Inflammatory macrophage treated with lipopolysaccharide for 1 hour (primary cell): ENCODE results near the gene STAT3.
"Not testable (repeated sequence)": the region's sequence is repeated elsewhere in the genome, so short reads cannot be mapped to it uniquely, and the experiment has no call there.

Source experiments
- DNase-seq, 2 donors: peaks; one replicate each; pipeline ENCODE4 v3.0.0-alpha.2; 2020 to 2022

STAT3 gene

DNA sequence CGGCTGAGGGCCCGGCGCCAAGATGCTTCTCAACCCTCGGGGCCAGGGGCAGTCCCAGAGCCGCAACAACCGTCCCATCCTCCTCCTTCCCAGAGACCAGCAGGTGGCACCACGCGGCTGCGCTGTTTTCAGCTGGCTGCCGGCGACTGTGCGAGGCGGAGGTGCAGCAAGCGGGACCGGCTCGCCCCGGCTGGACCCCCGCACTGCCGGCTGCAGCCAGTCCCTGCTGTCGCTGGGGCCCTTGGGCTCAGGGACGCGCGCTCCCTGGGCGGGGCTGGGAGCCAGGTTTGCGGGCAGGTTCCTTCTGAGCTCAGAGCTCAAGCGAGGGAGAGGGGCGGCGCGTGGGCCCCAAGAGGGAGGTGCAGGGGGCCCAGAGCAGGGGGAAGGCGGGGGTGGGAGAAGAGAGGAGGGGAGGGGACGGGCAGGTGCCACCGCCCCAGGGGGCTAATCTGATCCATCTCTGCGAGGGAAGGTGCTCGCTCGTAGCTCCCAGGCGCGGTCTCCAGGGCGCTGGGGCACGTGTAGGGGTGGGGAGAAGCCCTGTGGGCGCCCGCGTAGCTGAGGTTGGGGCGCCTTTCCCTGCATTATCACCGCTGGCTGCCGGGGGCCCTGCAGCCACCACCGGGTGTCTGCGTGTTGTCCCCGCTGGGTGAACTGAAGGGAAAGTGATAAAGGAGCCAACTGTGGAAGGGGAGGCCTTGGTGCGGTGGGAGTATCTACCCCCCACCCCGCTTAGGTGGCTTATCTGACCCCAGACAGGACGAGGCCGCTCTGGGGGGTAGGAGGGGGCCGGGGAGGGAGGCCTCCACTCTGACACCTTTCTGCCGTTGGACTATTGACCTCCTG is 75.7 kb downstream of the STAT3 start:
- peak; percentile 47 to 51 for DNase-seq

DNA sequence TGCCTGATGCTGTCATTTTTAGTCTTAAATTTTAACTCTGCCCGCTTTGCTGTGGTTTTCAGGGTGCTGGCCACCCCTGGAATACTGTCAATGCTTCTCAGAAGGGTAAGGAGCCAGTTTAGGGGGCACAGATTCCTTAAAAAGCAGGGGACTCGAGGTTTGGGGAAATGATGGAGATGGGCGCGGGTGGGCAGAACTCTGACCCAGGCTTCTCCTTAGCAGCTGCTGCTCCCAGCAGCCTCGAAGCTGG is 76.3 kb downstream of the STAT3 start:
- DNase-seq: no peak

DNA sequence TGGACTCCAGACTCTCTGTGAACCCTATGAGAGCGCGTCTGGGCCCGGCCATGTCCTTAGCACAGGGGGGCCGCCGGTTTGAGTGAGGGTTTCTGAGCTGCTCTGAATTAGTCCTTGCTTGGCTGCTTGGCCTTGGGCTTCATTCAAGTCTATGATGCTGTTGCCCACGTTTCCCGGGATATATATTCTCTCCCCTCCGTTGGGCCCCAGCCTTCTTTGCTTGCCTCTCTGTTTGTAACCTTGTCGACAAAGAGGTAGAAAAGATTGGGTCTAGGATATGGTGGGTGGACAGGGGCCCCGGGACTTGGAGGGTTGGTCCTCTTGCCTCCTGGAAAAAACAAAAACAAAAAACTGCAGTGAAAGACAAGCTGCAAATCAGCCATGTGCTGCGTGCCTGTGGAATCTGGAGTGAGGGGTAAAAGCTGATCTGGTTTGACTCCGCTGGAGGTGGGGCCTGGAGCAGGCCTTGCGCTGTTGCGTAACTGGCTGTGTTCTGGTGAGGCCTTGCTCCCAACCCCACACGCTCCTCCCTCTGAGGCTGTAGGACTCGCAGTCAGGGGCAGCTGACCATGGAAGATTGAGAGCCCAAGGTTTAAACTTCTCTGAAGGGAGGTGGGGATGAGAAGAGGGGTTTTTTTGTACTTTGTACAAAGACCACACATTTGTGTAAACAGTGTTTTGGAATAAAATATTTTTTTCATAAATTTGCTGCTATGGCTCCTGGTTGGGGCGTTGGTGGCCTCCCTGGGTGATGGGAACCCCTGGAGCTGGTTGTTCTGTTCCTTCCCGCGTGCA is 76.8 kb downstream of the STAT3 start:
- DNase-seq: peak; percentile 68 to 76

DNA sequence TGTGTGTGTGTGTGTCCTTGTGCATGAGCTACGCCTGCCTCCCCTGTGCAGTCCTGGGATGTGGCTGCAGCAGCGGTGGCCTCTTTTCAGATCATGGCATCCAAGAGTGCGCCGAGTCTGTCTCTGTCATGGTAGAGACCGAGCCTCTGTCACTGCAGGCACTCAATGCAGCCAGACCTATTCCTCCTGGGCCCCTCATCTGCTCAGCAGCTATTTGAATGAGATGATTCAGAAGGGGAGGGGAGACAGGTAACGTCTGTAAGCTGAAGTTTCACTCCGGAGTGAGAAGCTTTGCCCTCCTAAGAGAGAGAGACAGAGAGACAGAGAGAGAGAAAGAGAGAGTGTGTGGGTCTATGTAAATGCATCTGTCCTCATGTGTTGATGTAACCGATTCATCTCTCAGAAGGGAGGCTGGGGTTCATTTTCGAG is 77.4 kb downstream of the STAT3 start:
- no peak for DNase-seq

DNA sequence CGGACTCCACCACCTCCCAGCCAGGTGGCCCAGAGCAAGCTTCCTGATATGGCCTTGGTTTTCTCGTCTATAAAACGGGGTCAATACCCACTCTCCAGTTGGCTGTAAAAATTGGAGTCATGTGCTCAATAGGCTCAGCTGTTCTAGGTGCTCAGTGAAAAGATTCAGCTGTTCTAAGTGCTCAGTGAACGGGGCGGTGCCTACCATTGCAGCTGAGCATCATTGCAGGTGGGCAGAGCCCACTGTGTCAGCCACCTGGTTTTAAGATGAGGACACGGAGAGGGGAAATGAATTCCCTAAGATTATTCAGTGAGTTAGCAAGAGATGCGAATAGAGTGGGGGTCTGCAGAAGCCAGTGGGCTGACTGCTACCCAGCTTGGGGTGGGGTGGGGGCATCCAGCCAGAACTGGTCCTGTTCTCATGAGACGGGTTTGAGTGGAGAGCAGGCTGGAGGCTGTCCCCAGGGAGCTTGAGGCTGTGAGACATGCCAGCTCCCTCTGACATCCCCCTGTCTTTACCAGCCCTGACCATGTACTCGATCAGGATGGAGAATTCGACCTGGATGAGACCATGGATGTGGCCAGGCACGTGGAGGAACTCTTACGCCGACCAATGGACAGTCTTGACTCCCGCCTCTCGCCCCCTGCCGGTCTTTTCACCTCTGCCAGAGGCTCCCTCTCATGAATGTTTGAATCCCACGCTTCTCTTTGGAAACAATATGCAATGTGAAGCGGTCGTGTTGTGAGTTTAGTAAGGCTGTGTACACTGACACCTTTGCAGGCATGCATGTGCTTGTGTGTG is 78.1 kb downstream of the STAT3 start:
- DNase-seq: no peak

DNA sequence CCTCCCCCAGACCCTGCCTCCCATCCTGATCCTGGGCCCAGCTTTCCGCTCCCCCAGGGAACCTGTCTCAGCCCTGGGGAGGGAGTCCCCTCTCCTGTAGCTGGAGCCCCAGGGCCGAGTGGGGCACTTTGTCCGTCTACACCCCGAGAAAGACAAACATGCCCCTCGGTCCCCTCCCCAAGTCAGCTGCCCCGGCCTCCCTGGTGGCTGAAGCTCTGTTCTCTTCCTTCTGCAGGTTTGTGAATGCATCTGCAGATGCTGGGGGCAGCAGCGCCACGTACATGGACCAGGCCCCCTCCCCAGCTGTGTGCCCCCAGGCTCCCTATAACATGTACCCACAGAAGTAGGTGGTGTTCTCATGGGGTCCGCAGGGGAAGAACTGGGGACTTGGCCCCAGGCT is 79.1 kb downstream of the STAT3 start:
- no peak for DNase-seq

DNA sequence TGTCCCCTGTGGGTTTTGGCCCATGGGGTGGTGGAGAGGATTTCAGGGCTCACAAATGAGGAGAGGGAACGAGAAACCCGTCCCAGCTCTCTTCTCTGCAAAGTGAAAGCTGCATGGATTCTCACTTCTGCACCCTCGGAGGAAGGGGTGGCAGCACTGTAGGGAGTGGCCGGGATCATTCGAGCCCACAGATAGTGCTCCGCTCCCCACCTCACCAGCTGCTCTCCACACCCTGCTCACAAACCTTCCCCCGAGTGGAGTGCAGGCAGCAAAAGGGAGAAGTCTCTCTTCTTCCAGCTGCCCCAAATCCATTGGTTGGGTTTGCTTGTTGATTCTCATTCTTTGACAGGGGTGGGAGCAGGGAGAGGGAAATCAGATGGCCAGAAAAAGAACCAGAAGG is 79.8 kb downstream of the STAT3 start:
- DNase-seq: no peak

DNA sequence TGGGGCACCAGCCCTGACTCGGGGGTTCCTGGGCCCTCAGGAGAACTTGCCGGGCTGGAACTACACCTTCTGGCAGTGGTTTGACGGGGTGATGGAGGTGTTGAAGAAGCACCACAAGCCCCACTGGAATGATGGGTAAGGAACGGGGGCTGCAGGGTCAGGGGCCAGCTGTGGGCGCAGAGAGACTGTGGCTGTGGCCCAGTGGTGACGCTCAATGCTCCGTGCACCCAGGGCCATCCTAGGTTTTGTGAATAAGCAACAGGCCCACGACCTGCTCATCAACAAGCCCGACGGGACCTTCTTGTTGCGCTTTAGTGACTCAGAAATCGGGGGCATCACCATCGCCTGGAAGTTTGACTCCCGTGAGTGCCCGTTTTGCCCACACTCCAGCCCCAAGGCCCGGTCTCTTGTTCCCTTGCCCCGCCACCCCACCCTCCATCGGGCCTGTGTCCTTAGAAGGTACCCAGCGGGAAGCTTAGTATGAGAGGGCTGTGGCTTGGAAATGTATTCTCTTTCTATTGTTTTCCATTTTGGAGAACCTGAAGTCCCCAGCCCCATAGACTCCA is 80.8 kb downstream of the STAT3 start:
- DNase-seq: no peak

DNA sequence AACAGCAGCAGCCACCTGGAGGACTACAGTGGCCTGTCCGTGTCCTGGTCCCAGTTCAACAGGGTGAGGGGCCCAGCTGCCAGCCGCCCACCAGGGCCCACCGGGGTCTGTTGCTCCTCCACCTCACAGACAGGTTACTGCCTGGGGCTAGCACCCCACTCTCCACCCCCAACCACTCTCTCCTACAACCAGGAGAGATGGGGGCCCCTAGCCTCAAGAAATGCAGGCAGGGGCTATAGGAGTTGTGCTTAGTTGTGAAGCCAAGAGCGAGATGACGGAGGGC is 81.9 kb downstream of the STAT3 start:
- no peak for DNase-seq

DNA sequence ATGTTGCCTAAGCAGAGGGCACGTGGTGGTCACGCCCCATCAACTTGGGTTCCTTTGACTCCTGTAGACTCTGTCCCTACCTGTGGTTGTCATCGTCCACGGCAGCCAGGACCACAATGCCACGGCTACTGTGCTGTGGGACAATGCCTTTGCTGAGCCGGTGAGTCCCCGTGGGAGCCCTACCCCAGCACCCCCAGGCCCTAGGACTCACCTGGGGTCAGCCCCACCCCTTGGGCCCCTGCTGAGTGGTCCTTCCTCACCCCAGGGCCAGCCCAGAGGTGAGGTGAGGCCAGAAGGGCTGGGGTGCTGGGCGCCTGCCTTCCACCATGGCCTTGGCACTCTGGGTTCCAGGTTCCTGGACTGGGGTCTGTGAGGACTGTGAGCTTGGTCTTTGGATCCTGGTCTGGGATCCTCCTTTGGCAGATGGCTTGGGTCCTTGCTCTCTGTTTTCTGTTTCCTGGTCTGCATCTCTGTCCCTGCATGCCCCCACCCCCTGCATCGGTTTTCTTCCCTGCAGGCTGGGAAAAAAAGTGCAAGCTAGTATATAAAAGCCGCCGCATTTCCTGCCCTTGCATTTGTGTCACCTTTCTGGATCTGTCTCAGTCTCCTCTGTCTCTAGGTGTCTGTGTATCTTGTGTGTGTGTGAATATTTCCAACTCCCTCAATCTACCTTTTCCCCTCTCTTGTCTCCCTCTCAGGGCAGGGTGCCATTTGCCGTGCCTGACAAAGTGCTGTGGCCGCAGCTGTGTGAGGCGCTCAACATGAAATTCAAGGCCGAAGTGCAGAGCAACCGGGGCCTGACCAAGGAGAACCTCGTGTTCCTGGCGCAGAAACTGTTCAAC is 82.5 kb downstream of the STAT3 start:
- no peak for DNase-seq

DNA sequence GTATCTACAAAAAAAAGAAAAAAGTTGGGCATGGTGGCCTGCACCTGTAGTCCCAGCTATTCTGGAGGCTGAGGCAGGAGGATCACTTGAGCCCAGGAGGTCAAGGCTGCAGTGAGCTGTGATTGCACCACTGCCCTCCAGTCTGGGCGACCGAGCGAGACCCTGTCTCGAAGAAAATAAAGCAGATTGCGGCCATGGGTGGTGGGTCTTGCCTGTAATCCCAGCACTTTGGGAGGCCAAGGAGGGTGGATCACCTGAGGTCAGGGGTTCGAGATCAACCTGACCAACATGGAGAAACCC is 83.3 kb downstream of the STAT3 start:
- DNase-seq: not testable (repeated sequence)

DNA sequence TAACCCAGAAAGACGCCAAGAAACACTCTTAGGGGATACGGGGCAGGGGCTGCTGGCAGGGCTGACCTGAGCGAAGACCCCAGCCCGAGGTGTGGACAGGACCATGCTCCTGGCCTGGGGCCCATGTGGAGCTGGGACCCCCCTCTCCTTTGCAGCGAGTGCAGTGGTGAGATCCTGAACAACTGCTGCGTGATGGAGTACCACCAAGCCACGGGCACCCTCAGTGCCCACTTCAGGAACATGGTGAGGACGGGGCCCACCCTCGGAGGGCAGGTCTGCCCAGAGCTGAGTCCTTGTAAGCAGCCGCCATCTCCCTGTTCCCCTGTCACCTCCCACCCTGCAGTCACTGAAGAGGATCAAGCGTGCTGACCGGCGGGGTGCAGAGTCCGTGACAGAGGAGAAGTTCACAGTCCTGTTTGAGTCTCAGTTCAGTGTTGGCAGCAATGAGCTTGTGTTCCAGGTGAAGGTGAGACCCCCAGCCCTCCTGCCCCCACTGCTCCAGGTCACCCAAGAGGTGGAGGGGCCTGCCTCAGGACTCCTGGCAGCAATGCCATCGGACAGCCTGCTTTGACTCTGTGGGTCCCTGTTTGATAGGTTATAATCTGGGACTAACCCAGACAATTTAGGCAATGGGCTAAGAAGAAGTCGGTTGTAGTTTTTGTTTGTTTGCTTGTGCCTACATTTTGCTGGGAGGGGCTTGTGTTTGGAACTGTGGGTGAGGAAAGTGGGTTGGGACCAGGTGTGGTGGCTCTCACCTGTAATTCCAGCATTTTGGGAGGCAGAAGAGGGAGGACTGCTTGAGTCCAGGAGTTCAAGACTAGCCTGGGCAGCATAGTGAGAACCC is 83.8 kb downstream of the STAT3 start:
- DNase-seq: no peak

DNA sequence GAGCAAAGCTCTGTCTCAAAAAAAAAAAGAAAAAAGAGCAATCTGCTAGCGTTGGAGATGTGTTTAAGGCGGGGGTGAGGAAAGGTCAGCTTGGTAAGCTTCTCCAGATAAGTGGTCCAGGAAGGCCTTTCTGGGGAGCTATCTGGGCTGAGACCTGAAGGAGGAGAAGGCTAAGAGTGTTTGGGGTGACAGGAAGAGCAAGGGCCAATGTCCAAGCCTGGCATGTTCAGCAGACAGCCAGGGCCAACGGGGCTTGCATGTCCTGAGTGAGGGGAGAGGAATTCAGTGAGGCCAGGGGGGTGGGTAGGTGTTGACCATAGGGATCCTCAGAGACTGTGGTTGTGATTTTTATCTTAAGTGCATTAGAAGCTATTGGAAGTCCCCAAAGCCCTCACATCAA is 84.5 kb downstream of the STAT3 start:
- DNase-seq: no peak

DNA sequence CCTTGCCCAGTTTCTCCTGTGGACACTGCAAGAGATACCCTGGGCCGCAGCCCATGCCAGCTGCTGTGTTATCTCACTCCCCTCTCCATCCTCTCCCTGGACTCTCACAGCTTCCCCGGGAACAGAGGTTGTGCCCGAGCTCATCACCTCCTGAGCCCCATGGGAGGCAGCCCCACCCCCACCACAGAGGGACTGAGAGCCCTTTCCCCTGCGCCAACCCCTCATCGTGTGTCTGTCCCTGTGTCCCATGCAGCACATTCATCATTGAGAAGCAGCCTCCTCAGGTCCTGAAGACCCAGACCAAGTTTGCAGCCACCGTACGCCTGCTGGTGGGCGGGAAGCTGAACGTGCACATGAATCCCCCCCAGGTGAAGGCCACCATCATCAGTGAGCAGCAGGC is 87.2 kb downstream of the STAT3 start:
- DNase-seq: no peak

DNA sequence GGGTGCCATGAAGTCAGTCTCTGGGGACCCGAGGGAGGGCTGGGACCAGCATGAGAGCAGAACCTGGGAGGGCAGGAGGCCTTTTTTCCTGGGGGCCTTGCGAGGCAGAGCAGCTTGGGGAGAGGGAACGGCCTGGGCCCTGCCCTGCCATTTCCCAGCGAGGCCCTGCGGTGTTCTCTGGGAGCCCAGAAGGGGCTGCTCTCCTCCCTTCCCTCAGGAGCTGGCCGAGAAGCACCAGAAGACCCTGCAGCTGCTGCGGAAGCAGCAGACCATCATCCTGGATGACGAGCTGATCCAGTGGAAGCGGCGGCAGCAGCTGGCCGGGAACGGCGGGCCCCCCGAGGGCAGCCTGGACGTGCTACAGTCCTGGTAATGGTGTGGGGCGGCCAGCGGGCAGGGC is 88.3 kb downstream of the STAT3 start:
- not testable (repeated sequence) for DNase-seq

DNA sequence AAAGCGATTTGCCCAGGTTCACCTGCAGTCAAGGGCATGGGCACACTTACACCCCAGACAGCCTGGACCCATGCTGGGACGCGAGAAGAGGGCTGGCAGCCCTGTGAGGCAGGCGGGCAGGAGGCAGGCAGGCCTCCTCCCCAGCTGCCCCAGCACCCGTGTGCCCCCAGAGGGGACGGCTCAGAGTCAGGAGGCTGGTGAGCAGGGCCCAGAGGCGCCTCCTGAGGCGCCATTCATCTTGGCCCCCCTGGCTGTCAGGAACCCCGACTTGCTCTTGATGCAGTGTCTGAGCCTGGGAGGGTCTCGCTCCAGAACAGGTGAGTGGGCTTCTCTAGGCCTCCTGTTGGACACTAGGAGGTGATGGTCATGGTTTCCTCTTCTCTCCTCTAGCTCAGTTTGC is 88.9 kb downstream of the STAT3 start:
- DNase-seq: not testable (repeated sequence)

DNA sequence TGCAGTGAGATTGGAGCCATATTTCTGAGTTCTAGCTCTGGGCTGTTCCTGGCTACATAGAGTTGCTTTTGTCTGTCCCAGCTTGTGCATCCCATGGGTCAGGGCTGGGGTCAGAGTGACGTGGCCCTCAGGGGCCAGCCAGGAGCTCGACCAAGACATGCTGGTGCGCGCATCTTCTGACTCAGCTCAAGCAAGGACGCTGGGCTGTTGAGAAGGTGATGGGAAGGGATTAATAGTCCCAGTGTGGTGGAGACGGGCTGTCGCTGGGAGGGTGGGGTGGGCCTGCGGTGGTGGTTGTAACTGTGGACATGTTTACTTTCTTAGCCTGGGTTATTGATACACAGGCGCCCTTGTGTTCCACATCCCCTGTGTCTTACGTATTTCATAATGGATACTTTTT is 90.5 kb downstream of the STAT3 start:
- DNase-seq: not testable (repeated sequence)

DNA sequence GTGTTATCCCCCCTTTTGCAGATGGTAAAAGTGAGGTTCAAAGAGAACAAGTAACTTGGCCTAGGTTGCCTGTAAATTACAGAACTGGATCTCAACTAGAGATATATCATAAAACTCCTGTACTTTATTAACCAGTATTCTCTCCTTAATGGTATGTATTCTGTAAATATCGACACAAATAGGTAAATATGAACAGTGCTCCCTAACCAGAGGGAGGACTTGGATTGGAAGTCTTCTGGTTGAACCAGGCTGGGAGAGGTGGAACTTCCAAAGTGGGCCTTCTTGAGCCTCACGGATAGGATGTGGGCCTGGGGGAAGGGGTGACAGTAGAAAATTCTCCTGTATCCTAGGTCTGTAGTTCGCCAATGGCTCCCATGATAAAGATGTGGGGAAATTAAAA is 92.2 kb downstream of the STAT3 start:
- DNase-seq: no peak

DNA sequence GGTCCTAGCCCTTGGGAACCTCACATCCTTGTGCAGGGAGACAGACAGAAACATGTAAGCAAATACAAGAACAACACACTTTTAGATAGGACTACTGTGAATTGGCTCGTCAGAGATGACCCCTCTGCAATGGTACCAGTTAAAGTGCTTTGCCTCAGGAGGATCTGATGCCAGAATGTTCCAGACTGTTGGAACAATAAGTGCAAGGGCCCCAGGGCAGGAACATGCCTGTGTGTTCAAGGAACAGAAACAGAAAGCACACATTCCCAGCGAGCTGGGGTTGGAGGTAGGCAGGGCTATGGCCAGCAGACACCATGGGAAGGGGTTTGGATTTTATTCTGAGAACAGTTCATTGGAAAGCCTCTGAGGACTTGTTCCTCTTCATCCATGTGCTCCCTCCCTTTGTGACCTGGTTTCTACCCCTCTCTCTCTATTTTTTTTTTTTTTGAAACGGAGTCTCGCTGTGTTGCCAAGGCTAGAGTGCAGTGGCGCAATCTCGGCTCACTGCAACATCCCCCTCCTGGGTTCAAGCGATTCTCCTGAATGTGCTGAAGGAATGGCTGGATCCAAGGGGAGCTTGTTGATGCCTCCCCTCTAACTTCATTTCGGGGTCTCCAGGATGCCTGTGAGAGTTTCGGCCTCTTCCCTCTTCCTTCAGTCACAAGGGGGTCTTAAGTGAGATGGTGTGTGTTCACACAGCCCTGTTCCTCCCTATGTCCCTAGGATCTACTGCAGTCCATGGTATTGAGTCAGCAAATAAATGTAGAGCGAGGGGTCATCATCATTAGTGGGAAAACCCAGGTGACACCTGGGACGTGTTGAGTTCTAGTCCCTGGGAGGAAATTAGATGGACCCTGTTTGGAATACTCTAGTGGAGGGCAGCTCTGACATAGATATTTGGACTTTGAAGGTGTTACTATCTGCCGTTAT is 93.5 kb downstream of the STAT3 start:
- DNase-seq: no peak

DNA sequence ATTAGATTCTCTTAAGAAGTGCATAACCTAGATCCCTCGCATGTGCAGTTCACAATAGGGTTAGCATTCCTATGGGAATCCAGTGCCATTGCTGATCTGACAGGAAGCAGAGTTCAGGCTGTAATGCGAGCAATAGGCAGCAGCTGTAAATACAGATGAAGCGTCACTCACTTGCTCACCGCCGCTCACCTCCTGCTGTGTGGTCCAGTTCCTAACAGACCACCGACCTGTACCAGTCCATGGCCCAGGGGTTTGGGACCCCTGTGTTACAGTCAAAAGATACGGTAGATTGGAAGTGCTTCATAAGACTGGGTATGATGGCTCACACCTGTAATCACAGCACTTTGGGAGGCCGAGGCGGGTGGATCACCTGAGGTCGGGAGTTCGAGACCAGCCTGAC is 97.1 kb downstream of the STAT3 start:
- DNase-seq: no peak

DNA sequence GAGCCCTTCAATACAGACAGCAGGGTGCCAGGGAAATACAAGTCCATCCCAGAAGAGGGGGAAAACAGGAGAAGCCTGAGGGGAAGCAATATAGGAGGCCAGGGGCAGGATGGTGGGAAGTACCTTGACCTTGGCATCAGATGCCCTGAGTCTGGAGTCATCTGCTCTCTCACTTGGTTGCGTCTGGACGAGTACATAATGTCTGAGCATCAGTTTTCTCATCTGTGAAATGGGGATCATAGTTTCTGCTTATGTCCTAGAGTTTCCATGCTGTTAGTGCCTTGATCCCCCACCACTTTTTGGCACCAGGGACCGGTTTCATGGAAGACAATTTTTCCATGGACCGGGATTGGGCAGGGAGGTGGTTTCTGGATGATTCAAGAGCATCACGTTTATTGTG is 97.7 kb downstream of the STAT3 start:
- DNase-seq: no peak
